Hippocampal formation (tissue), 2 donors: Measurements from ENCODE around the gene GLB1L2.
"Not testable (repeated sequence)": the region's sequence is repeated elsewhere in the genome, so short reads cannot be mapped to it uniquely, and the experiment has no call there.

Source experiments
- DNase-seq, 2 donors: peaks; one replicate each; lab custom pipeline; 2025; lab: John Stamatoyannopoulos, UW

The GLB1L2 gene

DNA sequence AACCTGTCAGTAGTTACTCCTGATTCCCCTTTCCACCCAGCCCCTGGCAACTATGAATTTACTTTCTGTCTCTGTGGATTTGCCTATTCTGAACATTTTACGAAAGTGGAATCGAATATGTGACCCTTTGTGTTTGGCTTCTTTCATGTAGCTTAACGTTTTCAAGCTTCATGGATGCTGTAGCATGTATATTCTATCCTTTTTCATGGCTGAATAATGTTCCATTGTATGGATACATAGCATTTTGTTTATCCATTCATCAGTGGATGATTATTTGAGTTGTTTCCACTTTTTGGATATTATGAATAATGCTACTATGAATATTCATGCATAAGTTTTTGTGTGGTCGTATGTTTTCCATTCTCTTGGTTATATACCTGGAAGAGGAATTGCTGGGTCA, 9.2 kb upstream of the GLB1L2 start:
- no peak for DNase-seq

GRCh38 chr11:134328433-134328832, 3.4 kb upstream of the GLB1L2 start:
- no peak for DNase-seq

GRCh38 chr11:134330611-134331353, 1.0 kb upstream of the GLB1L2 start:
- DNase-seq = no peak

- DNase-seq = no peak
Measured at GRCh38 chr11:134332189-134332631, 422 bp downstream of the GLB1L2 start.

GRCh38 chr11:134332782-134333181, 994 bp downstream of the GLB1L2 start:
- no peak for DNase-seq

- no peak for DNase-seq
Measured at GRCh38 chr11:134333312-134333711, 1.5 kb downstream of the GLB1L2 start.

DNA sequence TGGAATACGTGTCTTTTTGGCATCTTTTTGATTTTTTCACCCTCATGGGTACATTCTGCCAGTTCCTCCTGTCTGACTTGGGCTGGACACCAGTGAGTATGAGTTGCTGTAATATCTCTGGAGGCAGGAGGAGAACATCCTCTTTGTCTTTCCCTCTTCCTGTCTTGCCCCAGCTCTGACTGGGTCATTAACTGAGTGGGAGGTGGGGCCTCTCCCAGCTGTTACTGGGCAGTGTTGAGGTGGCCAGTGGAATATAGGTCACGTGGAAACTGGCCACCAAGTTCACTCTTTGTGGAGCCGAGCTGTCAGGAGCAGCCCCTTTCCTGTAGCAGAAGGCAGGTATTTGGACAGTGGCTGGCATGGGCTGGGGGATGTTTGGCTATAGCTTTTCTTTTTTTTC, 2.2 kb downstream of the GLB1L2 start:
- no peak for DNase-seq

GRCh38 chr11:134334796-134335571, 3.2 kb downstream of the GLB1L2 start:
- no peak for DNase-seq

GRCh38 chr11:134337051-134337450, 5.3 kb downstream of the GLB1L2 start:
- DNase-seq = no peak

DNA sequence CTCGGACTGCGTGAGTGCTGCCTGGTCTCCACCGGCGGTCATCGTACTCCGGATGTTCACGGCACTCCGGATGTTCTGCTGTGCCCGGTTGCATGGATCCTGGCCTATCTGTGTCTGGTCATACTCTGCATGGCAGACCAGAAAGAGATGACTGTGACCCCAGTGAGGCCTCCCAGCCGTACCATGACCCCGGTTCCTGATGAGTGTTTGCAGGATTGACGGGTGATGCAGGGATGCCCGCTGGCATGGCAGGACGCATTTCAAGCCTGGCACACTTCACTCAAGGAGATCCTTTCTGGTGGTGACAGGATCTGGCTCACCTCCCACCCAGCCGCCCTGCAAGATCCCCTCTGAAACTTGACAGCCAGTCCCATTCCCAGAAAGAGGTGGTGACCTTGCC, 6.3 kb downstream of the GLB1L2 start:
- DNase-seq = no peak

- no peak for DNase-seq
Measured at GRCh38 chr11:134338654-134339053, 6.9 kb downstream of the GLB1L2 start.

- DNase-seq = no peak
Measured at GRCh38 chr11:134339756-134340155, 8.0 kb downstream of the GLB1L2 start.

DNA sequence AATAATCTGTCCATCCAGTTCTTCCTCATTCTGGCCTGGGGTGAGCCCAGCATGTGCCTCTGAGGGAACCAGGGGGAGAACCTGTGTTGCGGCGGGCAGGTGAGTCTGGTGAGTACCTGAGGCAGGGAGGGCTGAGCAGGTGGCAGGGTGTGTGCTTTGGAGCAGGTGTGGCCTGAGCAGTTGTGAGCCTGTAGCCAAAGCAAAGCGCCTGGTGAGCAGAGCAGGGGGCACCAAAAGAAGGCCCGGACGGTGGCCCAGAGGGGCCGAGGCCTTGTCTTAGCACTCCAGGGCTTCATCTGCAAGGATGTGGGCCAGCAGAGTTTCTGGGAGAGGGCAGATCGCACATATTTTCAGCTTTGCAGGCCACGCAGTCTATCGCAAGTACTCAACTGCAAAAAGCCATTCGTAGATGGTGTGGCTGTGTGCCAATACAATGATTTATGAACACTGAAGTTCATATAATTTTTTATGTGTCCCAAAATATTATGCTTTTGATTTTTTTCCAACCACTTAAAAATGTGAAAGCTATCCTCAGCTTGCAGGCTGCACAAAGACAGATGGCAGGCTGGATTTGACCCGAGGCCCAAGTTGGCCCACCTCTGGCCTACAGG, 8.7 kb downstream of the GLB1L2 start:
- DNase-seq = no peak

DNA sequence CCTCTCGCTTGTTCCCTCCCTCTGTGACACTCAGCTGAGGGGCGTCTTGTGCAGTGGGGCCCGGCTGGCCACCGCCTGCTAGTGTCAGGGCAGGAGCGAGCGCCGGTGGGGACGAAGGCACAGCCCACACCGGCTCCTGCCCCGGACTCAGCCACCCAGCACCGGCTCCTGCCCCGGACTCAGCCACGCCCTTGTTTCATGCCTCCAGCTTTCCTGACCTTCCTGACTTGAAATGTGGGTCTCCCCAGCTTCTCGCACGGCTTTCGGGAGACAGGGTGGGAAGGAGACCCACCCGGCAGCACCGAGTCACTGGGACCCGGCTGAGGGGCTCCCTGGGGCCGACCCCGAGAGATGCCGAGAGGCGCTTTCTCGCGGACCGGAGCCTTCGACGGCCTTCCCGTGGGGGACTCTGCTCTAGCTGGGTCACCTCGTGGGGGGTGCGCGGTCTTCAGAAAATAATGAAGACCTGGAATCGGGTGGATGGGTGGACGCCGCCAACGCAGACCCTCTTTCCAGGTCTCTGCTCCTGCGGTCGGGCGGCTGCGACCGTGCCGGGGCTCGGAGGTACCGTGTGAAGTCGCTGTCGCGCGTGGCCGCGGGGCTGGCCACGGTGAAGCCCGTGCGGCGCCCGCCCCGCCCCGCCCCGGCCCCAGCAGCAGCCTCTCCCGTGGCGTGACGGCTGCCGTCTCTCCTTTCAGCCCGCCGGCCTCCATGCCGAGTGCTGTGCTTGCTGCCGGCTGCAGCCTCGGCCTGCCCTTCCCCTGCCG, 10.2 kb downstream of the GLB1L2 start:
- DNase-seq = no peak

DNA sequence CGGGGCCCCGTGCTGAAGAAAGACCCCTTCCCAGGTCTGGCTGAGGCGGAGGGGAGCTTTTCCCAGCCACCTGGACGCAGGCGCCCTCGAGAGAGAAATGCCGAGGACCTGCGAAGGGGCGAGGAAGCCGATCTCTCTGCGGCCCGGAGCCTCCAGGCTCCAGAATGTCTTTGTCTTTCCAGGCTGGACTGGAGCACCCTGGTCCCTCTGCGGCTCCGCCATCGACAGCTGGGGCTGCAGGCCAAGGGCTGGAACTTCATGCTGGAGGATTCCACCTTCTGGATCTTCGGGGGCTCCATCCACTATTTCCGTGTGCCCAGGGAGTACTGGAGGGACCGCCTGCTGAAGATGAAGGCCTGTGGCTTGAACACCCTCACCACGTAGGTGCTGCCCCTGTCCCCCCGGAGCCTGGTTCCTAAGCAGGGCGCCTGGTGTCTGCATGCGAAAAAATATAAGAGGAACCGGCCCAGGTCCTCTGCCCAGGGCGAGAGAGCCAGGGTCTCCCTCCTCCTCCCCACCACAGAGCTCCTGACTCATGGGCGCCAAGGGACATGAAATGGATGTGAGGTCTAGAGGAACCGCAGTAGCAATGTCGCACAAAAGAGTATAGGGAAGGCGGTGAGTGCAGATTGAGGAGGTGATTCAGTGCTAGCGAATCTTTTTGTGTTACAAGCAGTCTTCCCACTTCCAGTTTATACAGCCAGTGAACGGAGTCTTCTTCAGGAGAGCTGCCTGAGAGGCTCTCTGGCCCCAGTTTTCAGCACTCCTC, 11.0 kb downstream of the GLB1L2 start:
- DNase-seq = no peak

DNA sequence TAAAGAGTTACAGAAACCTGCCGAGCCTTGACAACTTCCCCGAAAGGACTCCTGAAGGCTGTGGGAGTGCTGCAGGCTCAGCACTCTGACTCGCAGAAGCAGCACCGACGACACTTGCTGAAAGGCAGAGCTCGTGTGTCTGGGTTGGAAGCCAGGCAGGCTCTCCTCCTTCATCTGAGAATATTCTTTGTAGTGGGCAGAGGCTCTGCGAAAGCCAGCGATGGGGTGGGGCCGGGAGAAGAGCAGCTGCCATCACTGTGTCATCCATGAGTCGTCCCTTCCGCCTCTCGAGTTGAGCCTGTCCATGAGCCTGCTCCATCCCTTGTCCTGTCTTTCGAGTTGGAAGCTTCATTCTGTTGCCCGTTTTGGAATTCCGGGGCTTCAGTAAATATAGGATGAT, 11.9 kb downstream of the GLB1L2 start:
- DNase-seq = no peak

- DNase-seq = not testable (repeated sequence)
Measured at GRCh38 chr11:134344497-134345236, 12.9 kb downstream of the GLB1L2 start.

DNA sequence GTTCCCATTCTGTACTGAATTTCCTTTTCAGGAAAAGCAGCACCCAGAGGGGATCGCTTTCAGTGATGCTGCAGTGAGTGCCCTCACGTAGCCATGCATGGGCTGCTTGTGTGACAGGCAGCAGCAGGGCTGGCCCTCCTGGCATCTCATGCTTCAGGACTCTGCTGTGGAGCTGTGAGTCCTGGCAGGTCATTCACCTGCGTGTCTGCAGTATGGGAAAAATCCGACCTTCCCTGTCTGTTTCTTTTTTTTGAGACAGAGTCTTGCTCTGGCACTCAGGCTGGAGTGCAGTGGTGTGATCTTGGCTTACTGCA, 13.4 kb downstream of the GLB1L2 start:
- no peak for DNase-seq

DNA sequence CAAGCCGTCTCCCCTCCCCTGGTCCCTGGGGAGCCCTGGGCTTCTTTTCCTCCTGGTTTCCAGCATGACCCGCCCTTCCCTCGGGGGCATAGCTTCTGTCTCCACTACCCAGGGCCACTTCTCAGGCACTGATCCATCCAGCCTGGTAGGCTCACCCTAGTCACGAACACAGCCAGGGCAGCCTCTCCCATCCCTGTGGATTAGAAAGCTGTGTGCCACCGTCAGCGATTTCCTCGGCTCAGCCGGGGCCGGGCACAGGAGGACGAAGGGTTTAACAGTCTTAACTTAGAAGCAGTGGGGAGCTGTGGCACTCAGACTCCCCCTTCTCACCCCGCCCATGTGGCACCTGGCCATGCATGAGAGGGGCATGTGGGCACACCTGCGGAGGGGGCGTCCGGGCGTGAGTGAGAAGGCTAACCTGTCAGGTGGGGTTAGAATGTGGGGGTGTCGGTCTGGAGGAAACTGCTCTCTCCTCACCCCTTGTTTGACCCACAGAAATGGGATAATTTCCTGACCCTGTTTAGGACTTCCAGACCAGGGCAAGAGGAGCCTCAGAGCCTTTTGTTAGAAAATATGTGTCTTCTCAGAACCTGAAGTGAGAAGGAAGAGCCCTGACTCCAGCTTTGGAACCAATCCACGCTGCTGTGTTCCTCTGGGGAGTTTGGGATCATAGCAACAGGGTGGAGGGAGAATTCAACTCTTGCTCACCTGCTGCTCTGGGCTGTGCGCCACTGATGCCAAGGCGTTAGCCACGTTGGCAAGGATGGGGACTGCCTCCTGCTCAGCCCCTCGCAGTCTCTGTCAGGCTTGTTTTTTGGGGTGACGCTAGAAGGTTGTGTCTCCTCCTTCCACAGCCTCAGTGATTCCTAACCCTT, 14.6 kb downstream of the GLB1L2 start:
- no peak for DNase-seq

DNA sequence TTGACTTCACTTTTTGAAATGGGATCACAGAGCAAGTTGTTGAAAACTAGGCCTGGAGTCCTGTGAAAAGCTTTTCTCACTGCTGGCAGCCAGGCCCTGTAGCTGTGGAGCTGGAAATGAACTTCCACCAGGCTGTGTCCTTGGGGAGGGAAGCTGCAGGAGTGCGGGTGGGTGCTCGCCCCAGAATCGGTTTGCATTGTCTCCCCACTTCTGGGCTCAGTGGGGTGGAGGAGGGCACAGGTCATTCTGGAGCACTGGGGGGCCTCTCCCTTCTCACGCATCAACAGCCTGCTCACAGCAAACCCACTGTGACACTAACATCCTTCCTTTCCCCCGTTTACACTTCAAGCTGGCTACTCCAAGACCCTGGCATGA, 15.2 kb downstream of the GLB1L2 start:
- no peak for DNase-seq
